T-cell (primary cell): ENCODE data around the gene ZNF14. TPM values are rescaled to one million over a fixed set of nuclear protein-coding genes. Genes with fewer than 3 reads are reported as not detected.

Experiments
- ATAC-seq, 4 experiments: fragments of 200-7000 bp in 3 of 4; fragments of 150-1000 bp in 1 of 4; cut with Tn5 transposase; replicated peaks in 1 of 4; 1 replicate in 3 of 4; 2 replicates in 1 of 4; pipeline ENCODE4 v1.10.0; 2021; ENCODE audit warnings: moderate library complexity in 3 of 4, mild to moderate bottlenecking in 2 of 4, moderate number of reproducible peaks in 1 of 4
- CTCF ChIA-PET, 2 donors: fragments of 300-600 bp; sonication (Branson Sonifier 250); formaldehyde crosslinking; loops; one replicate each; lab custom pipeline; 2022; ENCODE audit warnings: antibody characterized with exemption in 2 of 2; lab: Charles Lee
- POLR2A ChIA-PET, 2 donors: fragments of 300-600 bp; sonication (Branson Sonifier 250); formaldehyde crosslinking; loops; one replicate each; lab custom pipeline; 2022; ENCODE audit warnings: antibody characterized with exemption in 2 of 2; lab: Charles Lee
- DNase-seq, 35 experiments: peaks; one replicate each; pipeline versions ENCODE4 v3.0.0 to v3.0.0-alpha.2; 2013 to 2023
- H3K27ac ChIP-seq: one replicate; pipeline ENCODE4 v1.5.1; 2013; ENCODE audit warnings: low read length
- H3K27me3 ChIP-seq, 2 experiments: replicated peaks in 1 of 2; 1 replicate in 1 of 2; 2 replicates in 1 of 2; pipeline versions ENCODE4 v1.6.1 to v1.7.0; 2013; ENCODE audit warnings: low read length in 1 of 2, mixed read lengths in 1 of 2; ENCODE audit not compliant: control insufficient read depth in 2 of 2, insufficient read depth in 2 of 2; ENCODE audit errors: extremely low read depth in 1 of 2
- H3K36me3 ChIP-seq, 2 donors: 1 replicate in 1 of 2; 2 replicates in 1 of 2; pipeline versions ENCODE4 v1.6.1 to v1.7.0; 2013; ENCODE audit warnings: low read length in 1 of 2; ENCODE audit not compliant: control insufficient read depth in 2 of 2, insufficient read depth in 1 of 2; ENCODE audit errors: extremely low read depth in 1 of 2
- H3K4me1 ChIP-seq, 2 experiments: 1 replicate in 1 of 2; 2 replicates in 1 of 2; pipeline versions ENCODE4 v1.6.1 to v1.7.0; 2013; ENCODE audit warnings: low read length in 2 of 2, mixed read lengths in 1 of 2; ENCODE audit not compliant: insufficient read depth in 2 of 2, control insufficient read depth in 1 of 2; ENCODE audit errors: extremely low read depth in 1 of 2
- H3K4me3 ChIP-seq, 2 donors: 1 replicate in 1 of 2; 2 replicates in 1 of 2; pipeline versions ENCODE4 v1.5.1 to v1.7.0; 2013; ENCODE audit warnings: mild to moderate bottlenecking in 2 of 2, low read length in 1 of 2, moderate library complexity in 1 of 2; ENCODE audit not compliant: control insufficient read depth in 1 of 2; ENCODE audit errors: extremely low read depth in 1 of 2
- H3K9me3 ChIP-seq: 2 replicates; pipeline ENCODE4 v1.7.0; 2013
- H3K27ac Mint-ChIP-seq, 2 donors: one replicate each; pipeline ENCODE4 v1.8.0; 2020 to 2021; ENCODE audit warnings: mild to moderate bottlenecking in 2 of 2, mixed read lengths in 2 of 2
- H3K27me3 Mint-ChIP-seq, 2 donors: one replicate each; pipeline ENCODE4 v1.8.0; 2021 to 2022; ENCODE audit warnings: mixed read lengths in 2 of 2
- H3K36me3 Mint-ChIP-seq: one replicate; pipeline ENCODE4 v1.8.0; 2021; ENCODE audit warnings: mixed read lengths
- H3K4me1 Mint-ChIP-seq, 3 donors: one replicate each; pipeline ENCODE4 v1.8.0; 2020 to 2022; ENCODE audit warnings: mixed read lengths in 3 of 3, mild to moderate bottlenecking in 1 of 3
- H3K4me3 Mint-ChIP-seq, 3 donors: one replicate each; pipeline ENCODE4 v1.8.0; 2020 to 2022; ENCODE audit warnings: mild to moderate bottlenecking in 3 of 3, mixed read lengths in 3 of 3, moderate library complexity in 3 of 3
- H3K9me3 Mint-ChIP-seq, 3 donors: one replicate each; pipeline ENCODE4 v1.8.0; 2020 to 2022; ENCODE audit warnings: mixed read lengths in 3 of 3
- WGBS: methylation state at CpG from one replicate; pipeline ENCODE4 v1.1.5; 2013; ENCODE audit warnings: missing lambda C conversion rate; ENCODE audit not compliant: insufficient coverage; 5-methylcytosine and 5-hydroxymethylcytosine counted together
- total RNA-seq, 35 experiments: library from RNA in 6 of 35; stranded (reverse) in 6 of 35; fragments of 120-200 nt in 1 of 35; gene quantifications; one replicate each; pipeline versions ENCODE4 v1.2.1 to v1.2.4 and lab custom pipeline; 2013 to 2026

The ZNF14 gene
- total RNA-seq, 5 donors from 2014 or later (not counting 1 experiment from before 2014, with no cell fraction given), result 19.4 to 27.7 (median 21.7) TPM

- CTCF ChIA-PET, result no interaction called here
- H3K36me3 ChIP-seq, result no peaks in the 10 kb centered on the region
- H3K9me3 ChIP-seq, result no peaks in the 10 kb centered on the region
- ATAC-seq (no peak), DNase-seq (no peak)
- H3K27me3 Mint-ChIP-seq, result no peaks in the 10 kb centered on the region
- no peak overlapping the region for H3K4me3 ChIP-seq
- POLR2A ChIA-PET, result no interaction called here
- whole genome bisulfite sequencing, result 88% methylated on average over 10 of the region's 12 CpGs
- H3K36me3 Mint-ChIP-seq, result no peaks in the 10 kb centered on the region
- no peaks in the 10 kb centered on the region for H3K4me1 Mint-ChIP-seq
- H3K4me3 Mint-ChIP-seq, result no peak overlapping the region
- no peak overlapping the region for H3K27ac Mint-ChIP-seq
- H3K9me3 Mint-ChIP-seq, result no peaks in the 10 kb centered on the region
- H3K4me1 ChIP-seq, result no peaks in the 10 kb centered on the region
- H3K27ac ChIP-seq, result no peak overlapping the region
- peaks cover 0 to 2% of the 10 kb centered on the region in 2 experiments for H3K27me3 ChIP-seq
Observed at GRCh38 chr19:19751846-19752245, 18.9 kb upstream of the ZNF14 start.

GRCh38 chr19:19750842-19751790 lies 18.2 kb upstream of the ZNF14 start:
- H3K4me3 Mint-ChIP-seq, result no peak overlapping the region
- no peaks in the 10 kb centered on the region for H3K27me3 Mint-ChIP-seq
- Histone ChIP-seq H3K4me1 (no peaks in the 10 kb centered on the region), H3K9me3 (no peaks in the 10 kb centered on the region), H3K4me3 (no peak overlapping the region), H3K36me3 (no peaks in the 10 kb centered on the region), H3K27me3 (peaks cover 0 to 6% of the 10 kb centered on the region in 2 experiments), H3K27ac (no peak overlapping the region)
- CTCF ChIA-PET, result no interaction called here
- no peaks in the 10 kb centered on the region for H3K9me3 Mint-ChIP-seq
- ATAC-seq (no peak), DNase-seq (no peak)
- POLR2A ChIA-PET, result interaction anchor here in 1 of 2 donors (0.5 kb wide), 1 partner anchor 119 kb away, joined by 3 read pairs; no protein-coding TSS in a partner anchor
- H3K27ac Mint-ChIP-seq, result no peak overlapping the region
- WGBS, result 94% methylated on average over 38 of the region's 40 CpGs
- no peaks in the 10 kb centered on the region for H3K36me3 Mint-ChIP-seq
- no peaks in the 10 kb centered on the region for H3K4me1 Mint-ChIP-seq

GRCh38 chr19:19749908-19750841 lies 17.3 kb upstream of the ZNF14 start:
- CTCF ChIA-PET, result no interaction called here
- H3K36me3 ChIP-seq, result no peaks in the 10 kb centered on the region
- H3K4me1 ChIP-seq, result no peaks in the 10 kb centered on the region
- H3K27ac Mint-ChIP-seq, result no peak overlapping the region
- 78% methylated on average over 17 of the region's 17 CpGs for WGBS
- no peaks in the 10 kb centered on the region for H3K27me3 Mint-ChIP-seq
- H3K27me3 ChIP-seq, result peaks cover 0 to 6% of the 10 kb centered on the region in 2 experiments
- DNase-seq (no peak), ATAC-seq (no peak)
- no peaks in the 10 kb centered on the region for H3K9me3 ChIP-seq
- H3K27ac ChIP-seq, result no peak overlapping the region
- H3K9me3 Mint-ChIP-seq, result no peaks in the 10 kb centered on the region
- H3K36me3 Mint-ChIP-seq, result no peaks in the 10 kb centered on the region
- POLR2A ChIA-PET, result interaction anchor here in 1 of 2 donors (0.5 kb wide), 1 partner anchor 120 kb away, joined by 3 read pairs; no protein-coding TSS in a partner anchor
- H3K4me1 Mint-ChIP-seq, result no peaks in the 10 kb centered on the region
- H3K4me3 Mint-ChIP-seq, result no peak overlapping the region
- H3K4me3 ChIP-seq, result no peak overlapping the region

GRCh38 chr19:19749117-19749907 lies 16.4 kb upstream of the ZNF14 start:
- Histone ChIP-seq H3K36me3 (no peaks in the 10 kb centered on the region), H3K27me3 (peaks cover 0 to 6% of the 10 kb centered on the region in 2 experiments), H3K4me1 (no peaks in the 10 kb centered on the region), H3K9me3 (no peaks in the 10 kb centered on the region), H3K27ac (no peak overlapping the region), H3K4me3 (no peak overlapping the region)
- no peak overlapping the region for H3K27ac Mint-ChIP-seq
- CTCF ChIA-PET, result interaction anchor here in 1 of 2 donors (0.6 kb wide), 1 partner anchor 1389 kb away, joined by 3 read pairs; no protein-coding TSS in a partner anchor
- H3K4me1 Mint-ChIP-seq, result no peaks in the 10 kb centered on the region
- H3K27me3 Mint-ChIP-seq, result no peaks in the 10 kb centered on the region
- H3K9me3 Mint-ChIP-seq, result no peaks in the 10 kb centered on the region
- ATAC-seq (no peak), DNase-seq (no peak)
- H3K36me3 Mint-ChIP-seq, result no peaks in the 10 kb centered on the region
- H3K4me3 Mint-ChIP-seq, result no peak overlapping the region
- POLR2A ChIA-PET, result no interaction called here
- WGBS, result 89% methylated on average over 11 of the region's 13 CpGs

- ATAC-seq (no peak), DNase-seq (no peak)
- Histone ChIP-seq H3K9me3 (no peaks in the 10 kb centered on the region), H3K27ac (no peak overlapping the region), H3K27me3 (peaks cover 0 to 6% of the 10 kb centered on the region in 2 experiments), H3K36me3 (no peaks in the 10 kb centered on the region), H3K4me1 (no peaks in the 10 kb centered on the region), H3K4me3 (no peak overlapping the region)
- no peak overlapping the region for H3K27ac Mint-ChIP-seq
- 77% methylated on average over 7 of the region's 9 CpGs for WGBS
- no peak overlapping the region for H3K4me3 Mint-ChIP-seq
- H3K9me3 Mint-ChIP-seq, result no peaks in the 10 kb centered on the region
- ChIA-PET POLR2A (no interaction called here), CTCF (interaction anchor here in 1 of 2 donors (0.6 kb wide), 1 partner anchor 1390 kb away, joined by 3 read pairs; no protein-coding TSS in a partner anchor)
- H3K27me3 Mint-ChIP-seq, result no peaks in the 10 kb centered on the region
- no peaks in the 10 kb centered on the region for H3K36me3 Mint-ChIP-seq
- H3K4me1 Mint-ChIP-seq, result no peaks in the 10 kb centered on the region
Observed at GRCh38 chr19:19748249-19748938, 15.5 kb upstream of the ZNF14 start.
